Hematopoietic multipotent progenitor cell treated with erythropoietin and hydrocortisone succinate and interleukin-3 and kit ligand, for 15 days (in vitro differentiated cells): ENCODE results near the gene PSTPIP2.

Experiments
- DNase-seq: peaks from one replicate; pipeline ENCODE4 v3.0.0-alpha.2; 2015; ENCODE audit warnings: low spot score

The PSTPIP2 gene

DNA sequence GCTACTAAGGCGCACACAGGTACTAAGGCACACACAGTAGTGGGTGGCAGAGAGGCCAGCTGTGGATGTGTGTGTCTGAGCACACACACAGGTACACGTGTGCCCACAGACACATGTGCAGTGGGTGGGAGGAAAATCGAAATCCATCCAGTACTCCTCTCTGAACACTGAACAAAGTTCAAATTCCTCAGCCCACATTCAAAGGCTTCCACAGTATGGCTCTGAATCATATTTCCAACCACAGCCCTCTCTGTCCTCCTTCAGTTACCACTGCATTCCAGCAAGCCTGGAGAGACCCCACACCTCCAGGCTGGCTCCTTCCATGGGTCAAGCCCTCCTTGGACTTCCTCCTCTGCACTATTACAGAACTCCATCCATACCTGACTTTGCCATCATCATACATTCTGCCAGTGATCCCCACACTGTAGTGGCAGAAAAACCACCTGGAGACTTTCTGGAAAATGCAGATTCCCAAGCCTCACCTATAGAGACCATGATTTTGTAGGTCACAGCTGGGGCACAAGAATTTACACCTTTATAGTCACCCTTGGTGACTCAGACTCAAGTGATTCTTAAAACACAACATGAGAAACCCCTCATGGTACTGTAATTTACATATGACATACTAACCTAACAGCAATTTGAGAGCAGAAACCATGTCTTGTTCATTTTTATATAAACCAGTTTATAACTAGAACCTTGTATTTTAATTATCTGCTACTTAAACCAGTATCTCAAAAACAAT is 136.3 kb downstream of the PSTPIP2 start:
- DNase-seq, result no peak
